Liver (tissue), 9 donors: Measurements from ENCODE around the gene ARSJ. TPM values are rescaled to one million over a fixed set of nuclear protein-coding genes. Genes with fewer than 3 reads are reported as not detected.

Experiments
- DNase-seq: peaks from one replicate; pipeline ENCODE4 v3.0.0-alpha.2; 2017; ENCODE audit warnings: low spot score
- H3K27ac ChIP-seq, 2 donors: one replicate each; pipeline ENCODE4 v1.7.0; 2013; ENCODE audit warnings: inconsistent platforms in 2 of 2, low read length in 2 of 2, control low read depth in 1 of 2, low read depth in 1 of 2, mild to moderate bottlenecking in 1 of 2
- H3K27me3 ChIP-seq, 4 donors: one replicate each; pipeline versions ENCODE4 v1.6.1 to v1.7.0; 2013; ENCODE audit warnings: low read length in 3 of 4, inconsistent platforms in 1 of 4, mild to moderate bottlenecking in 1 of 4, moderate library complexity in 1 of 4; ENCODE audit not compliant: control insufficient read depth in 4 of 4, insufficient read depth in 4 of 4
- H3K36me3 ChIP-seq, 4 donors: one replicate each; pipeline versions ENCODE4 v1.6.1 to v1.7.0; 2013; ENCODE audit warnings: low read length in 3 of 4, mild to moderate bottlenecking in 3 of 4, low read depth in 1 of 4, moderate library complexity in 1 of 4; ENCODE audit not compliant: control insufficient read depth in 4 of 4, insufficient read depth in 3 of 4
- H3K4me1 ChIP-seq, 4 donors: one replicate each; pipeline versions ENCODE4 v1.6.1 to v1.7.0; 2013; ENCODE audit warnings: low read length in 3 of 4, mild to moderate bottlenecking in 3 of 4, moderate library complexity in 1 of 4; ENCODE audit not compliant: control insufficient read depth in 4 of 4, insufficient read depth in 4 of 4
- H3K4me3 ChIP-seq, 3 donors: one replicate each; pipeline versions ENCODE4 v1.6.1 to v1.7.0; 2013; ENCODE audit warnings: low read length in 3 of 3, control low read depth in 1 of 3, low read depth in 1 of 3, mild to moderate bottlenecking in 1 of 3
- H3K9ac ChIP-seq, 2 donors: one replicate each; pipeline ENCODE4 v1.7.0; 2013; ENCODE audit warnings: low read length in 2 of 2, mild to moderate bottlenecking in 2 of 2, moderate library complexity in 2 of 2, control low read depth in 1 of 2, low read depth in 1 of 2
- H3K9me3 ChIP-seq, 4 donors: one replicate each; pipeline versions ENCODE4 v1.6.1 to v1.7.0; 2013; ENCODE audit warnings: low read length in 3 of 4; ENCODE audit not compliant: control insufficient read depth in 4 of 4
- ATF3 ChIP-seq: IDR thresholded peaks from 2 replicates; pipeline ENCODE4 v1.6.1; 2016; ENCODE audit warnings: antibody characterized with exemption
- CTCF ChIP-seq: fragments of 150-350 bp; IDR thresholded peaks from 2 replicates; pipeline ENCODE4 v1.5.1; 2017; ENCODE audit warnings: improper control_type of control experiment, low read depth, low read length; ENCODE audit not compliant: missing input control
- EGR1 ChIP-seq, 2 donors: IDR thresholded peaks; 2 replicates each; pipeline ENCODE4 v1.6.1; 2016 to 2018; ENCODE audit warnings: antibody characterized with exemption in 2 of 2, low read depth in 2 of 2
- FOXA1 ChIP-seq: IDR thresholded peaks from 2 replicates; pipeline ENCODE4 v1.6.1; 2016; ENCODE audit warnings: antibody characterized with exemption
- FOXA2 ChIP-seq: IDR thresholded peaks from 2 replicates; pipeline ENCODE4 v1.6.1; 2016; ENCODE audit warnings: antibody characterized with exemption
- GABPA ChIP-seq, 2 donors: IDR thresholded peaks in 1 of 2; conservative IDR thresholded peaks in 1 of 2; 2 replicates each; pipeline ENCODE4 v1.6.1; 2016; ENCODE audit warnings: antibody characterized with exemption in 2 of 2, mild to moderate bottlenecking in 1 of 2, moderate library complexity in 1 of 2
- HNF4A ChIP-seq, 2 donors: conservative IDR thresholded peaks; 2 replicates each; pipeline ENCODE4 v1.6.1; 2016; ENCODE audit warnings: antibody characterized with exemption in 2 of 2, mild to moderate bottlenecking in 2 of 2
- HNF4G ChIP-seq: IDR thresholded peaks from 2 replicates; pipeline ENCODE4 v1.6.1; 2016; ENCODE audit warnings: antibody characterized with exemption
- JUND ChIP-seq, 2 donors: IDR thresholded peaks; 2 replicates each; pipeline ENCODE4 v1.6.1; 2016; ENCODE audit warnings: antibody characterized with exemption in 2 of 2
- MAX ChIP-seq: IDR thresholded peaks from 2 replicates; pipeline ENCODE4 v1.6.1; 2016; ENCODE audit warnings: antibody characterized with exemption
- NR2F2 ChIP-seq: IDR thresholded peaks from 2 replicates; pipeline ENCODE4 v1.6.1; 2016; ENCODE audit warnings: antibody characterized with exemption
- RAD21 ChIP-seq, 2 donors: IDR thresholded peaks; 2 replicates each; pipeline ENCODE4 v1.6.1; 2016; ENCODE audit warnings: antibody characterized with exemption in 2 of 2, mild to moderate bottlenecking in 2 of 2
- REST ChIP-seq: IDR thresholded peaks from 2 replicates; pipeline ENCODE4 v1.6.1; 2016; ENCODE audit warnings: antibody characterized with exemption, mild to moderate bottlenecking
- RXRA ChIP-seq, 2 donors: IDR thresholded peaks; 2 replicates each; pipeline ENCODE4 v1.6.1; 2017 to 2018; ENCODE audit warnings: antibody characterized with exemption in 2 of 2, mild to moderate bottlenecking in 1 of 2
- SP1 ChIP-seq: IDR thresholded peaks from 2 replicates; pipeline ENCODE4 v1.6.1; 2018; ENCODE audit warnings: antibody characterized with exemption, mild to moderate bottlenecking
- TAF1 ChIP-seq: conservative IDR thresholded peaks from 2 replicates; pipeline ENCODE4 v1.6.1; 2016; ENCODE audit warnings: antibody characterized with exemption, mild to moderate bottlenecking
- YY1 ChIP-seq: IDR thresholded peaks from 2 replicates; pipeline ENCODE4 v1.6.1; 2016; ENCODE audit warnings: antibody characterized with exemption, mild to moderate bottlenecking
- ZBTB33 ChIP-seq: IDR thresholded peaks from 2 replicates; pipeline ENCODE4 v1.6.1; 2016; ENCODE audit warnings: antibody characterized with exemption
- WGBS: extraction: QIAGEN DNeasy Blood & Tissue Kit; methylation state at CpG from one replicate; pipeline ENCODE4 v1.1.7; 2013; 5-methylcytosine and 5-hydroxymethylcytosine counted together
- polyA plus RNA-seq, 2 donors: library from polyadenylated mRNA; stranded (reverse) in 1 of 2; unstranded in 1 of 2; fragments of 200-250 nt in 1 of 2; fragments of >200 nt in 1 of 2; fragmentation: Nextera tagmentation in 1 of 2; extraction: Ambion mirVana in 1 of 2; gene quantifications; one replicate each; pipeline versions ENCODE4 v1.2.1 to v1.2.3, GENCODE V29; 2013 to 2015
- total RNA-seq, 2 donors: library from RNA; depleted of rRNA; stranded (reverse); fragments of >200 nt; gene quantifications; one replicate each; pipeline ENCODE4 v1.2.3, GENCODE V29; 2014
- donor health status: healthy.
- donor health status: healthy.
- donor health status: healthy.
- donor health status: healthy.
- donor health status: healthy.

ARSJ gene
- total and polyA plus RNA-seq, 4 donors: 0.56 to 1.8 (median 0.95) TPM

GRCh38 chr4:113981591-113981990, 2.1 kb upstream of the ARSJ start:
- H3K9me3 ChIP-seq: no peaks in the 10 kb centered on the region
- H3K27ac ChIP-seq: no peak overlapping the region
- H3K4me1 ChIP-seq: peaks cover 0 to 27% (median 8%) of the 10 kb centered on the region in 4 donors
- no peak for DNase-seq
- WGBS: 87% methylated on average over 2 of the region's 2 CpGs
- H3K9ac ChIP-seq: no peak overlapping the region
- no peak overlapping the region for H3K4me3 ChIP-seq
- TF ChIP-seq TAF1 (no peak), FOXA2 (no peak), MAX (no peak), YY1 (no peak), ATF3 (no peak), HNF4A (conservative IDR thresholded peaks at IDR 0.05) (no peak), FOXA1 (no peak), REST (no peak), JUND (IDR thresholded peaks at IDR 0.05) (no peak), NR2F2 (no peak), RXRA (IDR thresholded peaks at IDR 0.05) (no peak), HNF4G (no peak), SP1 (no peak), ZBTB33 (no peak)
- no peaks in the 10 kb centered on the region for H3K36me3 ChIP-seq
- H3K27me3 ChIP-seq: peaks cover 0 to 3% (median 0%) of the 10 kb centered on the region in 4 donors

- H3K4me1 ChIP-seq: peaks cover 0 to 41% (median 8%) of the 10 kb centered on the region in 4 donors
- no peak for DNase-seq
- H3K9ac ChIP-seq: peak overlapping the region in 1 of 2 donors; percentile 30
- 9% methylated on average over 17 of the region's 17 CpGs for WGBS
- peak overlapping the region; percentile 71 to 84 for H3K27ac ChIP-seq
- peak overlapping the region; percentile 75 to 82 (median 82) for H3K4me3 ChIP-seq
- H3K9me3 ChIP-seq: no peaks in the 10 kb centered on the region
- no peaks in the 10 kb centered on the region for H3K36me3 ChIP-seq
- peaks cover 0 to 3% (median 0%) of the 10 kb centered on the region in 4 donors for H3K27me3 ChIP-seq
- TF ChIP-seq CTCF: no peak
- TF ChIP-seq ZBTB33: no peak
- no peak for TF ChIP-seq NR2F2
- TF ChIP-seq RAD21 (IDR thresholded peaks at IDR 0.05): no peak
- no peak for TF ChIP-seq RXRA (IDR thresholded peaks at IDR 0.05)
- no peak for TF ChIP-seq EGR1 (IDR thresholded peaks at IDR 0.05; ENCODE audit: low read depth in 2 of 2)
- no peak for TF ChIP-seq YY1
- TF ChIP-seq GABPA (IDR thresholded peaks at IDR 0.05 in 1 of 2, conservative IDR thresholded peaks at IDR 0.05 in 1 of 2): no peak
- no peak for TF ChIP-seq MAX
- TF ChIP-seq SP1: no peak
- no peak for TF ChIP-seq HNF4G
Measured at GRCh38 chr4:113979905-113980615, 613 bp upstream of the ARSJ start.
